Adrenal gland (tissue), 5 donors: ENCODE data around the gene SPZ1.

ENCODE experiments used
- CTCF ChIP-seq, 6 experiments: fragments of 450-650 bp in 4 of 6; fragments of 200-600 bp in 2 of 6; sonication (generic) in 1 of 6; IDR thresholded peaks; 1 replicate in 5 of 6; 2 replicates in 1 of 6; pipeline versions ENCODE4 v1.5.1 to v1.8.0; 2016 to 2021; ENCODE audit warnings: antibody characterized with exemption in 6 of 6, mild to moderate bottlenecking in 2 of 6, moderate library complexity in 1 of 6
- POLR2A ChIP-seq, 2 donors: fragments of 450-650 bp; IDR thresholded peaks; one replicate each; pipeline ENCODE4 v1.6.1; 2017; ENCODE audit warnings: antibody characterized with exemption in 2 of 2, mild to moderate bottlenecking in 2 of 2, moderate library complexity in 1 of 2
- donor health status: DM: no; HTN: no; CAD: no.

GRCh38 chr5:80318212-80318611, 1.6 kb upstream of the SPZ1 start:
- TF ChIP-seq CTCF (IDR thresholded peaks at IDR 0.05) (no peak), POLR2A (IDR thresholded peaks at IDR 0.05) (no peak)
